Measurements from ENCODE around the gene CSRP3.

CSRP3 gene

DNA sequence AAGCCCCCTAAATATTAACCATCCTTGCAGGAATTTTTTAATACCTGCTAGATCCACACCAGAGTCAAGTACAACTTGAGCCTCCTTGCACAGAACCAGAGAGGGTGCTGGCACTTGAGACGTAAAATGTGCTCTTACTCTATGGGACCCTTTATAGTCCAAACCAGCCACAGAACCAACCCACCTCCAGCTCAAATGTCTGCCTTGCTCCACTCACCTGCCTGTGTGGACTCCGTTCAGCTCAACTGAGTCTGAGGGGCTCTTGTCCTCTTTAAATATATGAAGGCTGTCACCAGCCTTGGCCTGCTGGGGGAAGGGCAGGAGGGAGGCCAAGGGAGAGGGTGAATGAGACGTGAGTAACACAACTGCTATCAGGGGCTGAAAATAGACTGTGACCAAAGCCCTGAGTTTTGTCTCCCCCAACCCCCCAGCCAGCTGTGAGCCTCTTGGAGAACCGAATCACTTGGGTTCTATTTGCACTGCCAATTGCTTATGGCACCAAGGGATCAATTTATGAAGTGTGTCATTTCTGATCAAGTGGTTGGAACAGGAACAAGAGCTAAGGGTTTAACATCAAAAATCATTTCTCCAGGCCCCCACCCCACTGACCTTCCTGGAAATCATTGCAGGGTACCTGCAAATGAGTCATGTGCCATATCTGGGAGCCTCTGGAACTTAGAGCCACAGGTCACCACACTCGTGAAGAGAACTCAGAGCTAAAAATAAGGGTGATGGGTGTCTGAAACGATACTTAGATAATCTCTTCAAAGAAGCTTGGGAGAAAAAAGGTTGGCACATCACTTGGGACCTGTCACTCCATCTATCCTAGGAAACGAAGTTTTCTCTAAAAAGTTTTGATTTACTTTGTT lies at the start of gene CSRP3:
TSS of gene CSRP3 (minus strand) at position 247 of the 869 bp plus-strand sequence. CDS start 9,535 bp downstream, outside the sequence.
- DNase-seq, result no peak

DNA sequence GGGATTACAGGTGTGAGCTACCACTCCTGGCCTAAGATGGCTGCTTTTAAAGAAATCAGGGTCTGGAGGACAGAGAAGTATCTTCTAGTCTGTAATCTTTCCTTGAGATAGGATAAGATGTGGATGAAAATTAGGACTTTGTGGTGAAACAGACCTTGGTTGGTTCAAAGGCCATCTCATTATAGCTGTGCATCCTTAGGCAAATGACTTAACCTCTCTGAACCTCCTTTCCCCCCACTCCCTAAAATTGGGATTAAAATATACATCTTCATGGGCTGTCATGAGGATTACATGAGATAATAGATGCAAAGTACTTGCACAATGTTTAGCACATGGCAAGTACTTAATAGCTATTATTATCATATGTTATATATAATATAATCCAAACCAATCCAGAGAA lies 49.8 kb upstream of the CSRP3 start:
- DNase-seq, result no peak

DNA sequence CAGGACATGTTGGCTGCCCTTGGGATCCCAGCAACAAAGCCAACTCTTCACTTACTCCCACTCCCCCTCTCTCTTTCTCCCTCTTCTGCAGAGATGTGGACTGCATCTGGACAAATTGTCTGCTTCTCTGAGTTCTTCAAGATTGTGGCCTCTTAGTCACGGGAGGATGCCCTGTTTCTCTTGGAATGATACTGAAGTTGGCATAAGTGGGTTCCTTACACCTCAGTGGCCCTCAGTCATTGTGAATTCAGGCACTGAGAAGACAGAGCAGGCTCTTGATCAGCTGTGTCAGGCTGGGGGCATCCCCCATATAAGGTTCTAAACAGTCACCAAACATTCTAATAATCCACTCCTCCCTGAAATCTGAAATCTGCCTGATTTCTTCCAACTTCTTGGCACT lies 45.0 kb upstream of the CSRP3 start:
- no peak for DNase-seq

DNA sequence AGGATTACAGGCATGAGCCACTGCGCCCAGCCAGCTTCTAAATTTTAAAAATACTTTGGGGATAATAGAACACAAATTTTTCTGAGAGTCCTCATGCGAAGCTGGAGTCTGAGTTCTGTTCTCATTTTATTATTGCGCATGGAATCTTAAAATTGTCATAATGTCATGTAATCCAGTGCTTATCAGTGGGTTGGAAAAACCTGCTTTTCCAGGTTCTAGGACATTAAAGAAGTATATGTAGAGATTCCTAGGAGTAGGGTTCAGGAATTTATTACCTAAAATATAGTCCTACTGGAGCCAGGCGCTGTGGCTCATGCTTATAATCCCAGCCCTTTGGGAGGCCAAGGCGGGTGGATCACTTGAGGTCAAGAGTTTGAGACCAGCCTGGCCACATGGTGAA lies 43.6 kb upstream of the CSRP3 start:
- no peak for DNase-seq

DNA sequence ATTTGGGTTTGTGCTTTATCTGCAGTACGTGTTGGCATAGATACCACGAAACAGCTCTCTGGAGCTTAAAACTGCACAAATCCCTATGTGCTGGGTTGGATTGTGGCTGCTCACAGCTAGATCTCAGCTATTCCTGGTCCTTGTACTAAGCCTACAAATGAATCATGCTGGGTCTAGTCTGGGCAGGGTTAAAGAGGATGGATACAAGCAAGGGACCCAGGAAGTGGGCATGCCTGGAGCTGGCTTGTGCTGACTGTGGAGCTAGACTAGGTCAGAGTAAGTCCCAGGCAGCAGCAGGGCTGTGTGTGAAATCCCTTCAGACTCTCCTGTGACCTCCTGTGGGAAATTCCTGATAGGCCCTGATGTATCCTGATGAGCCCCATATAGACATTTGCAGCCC lies 42.8 kb upstream of the CSRP3 start:
- DNase-seq, result no peak

DNA sequence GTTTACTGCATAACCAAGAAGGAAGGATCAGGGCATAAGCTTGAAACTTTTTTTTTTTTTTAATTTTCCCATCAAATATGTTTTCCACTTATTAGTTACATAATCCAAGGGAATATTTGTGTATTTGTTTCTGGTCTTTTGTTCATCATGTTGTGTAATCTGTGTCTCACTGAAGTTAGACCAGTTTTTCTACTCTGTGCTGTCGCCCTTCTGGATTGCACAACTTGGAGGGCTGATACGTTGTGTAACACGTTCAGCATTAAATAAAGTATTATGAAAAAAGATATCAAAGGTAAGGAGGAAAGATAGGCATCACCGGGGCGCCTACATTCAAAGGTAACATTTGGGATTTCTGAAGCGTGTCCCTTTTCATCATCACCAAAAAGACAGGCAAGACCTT lies 42.3 kb upstream of the CSRP3 start:
- no peak for DNase-seq

DNA sequence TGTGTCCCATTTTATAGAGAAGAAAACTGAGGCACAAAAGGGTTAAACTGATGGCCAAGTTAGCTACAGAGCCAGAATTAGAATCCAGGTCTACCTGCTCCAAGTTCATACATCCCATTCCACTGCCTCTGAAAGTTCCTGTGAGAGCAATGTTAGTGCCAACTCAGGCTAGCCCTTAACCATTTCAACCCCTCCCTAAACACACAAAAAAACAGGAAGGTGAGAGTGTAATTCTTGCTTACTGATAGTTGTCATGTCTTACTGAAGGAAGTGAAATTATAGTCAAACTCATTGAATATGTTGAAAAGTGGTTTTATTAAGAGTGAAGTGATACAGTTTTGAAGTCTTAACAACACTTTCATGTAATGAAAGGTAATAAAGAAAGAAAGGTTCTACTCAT lies 41.8 kb upstream of the CSRP3 start:
- DNase-seq, result no peak

DNA sequence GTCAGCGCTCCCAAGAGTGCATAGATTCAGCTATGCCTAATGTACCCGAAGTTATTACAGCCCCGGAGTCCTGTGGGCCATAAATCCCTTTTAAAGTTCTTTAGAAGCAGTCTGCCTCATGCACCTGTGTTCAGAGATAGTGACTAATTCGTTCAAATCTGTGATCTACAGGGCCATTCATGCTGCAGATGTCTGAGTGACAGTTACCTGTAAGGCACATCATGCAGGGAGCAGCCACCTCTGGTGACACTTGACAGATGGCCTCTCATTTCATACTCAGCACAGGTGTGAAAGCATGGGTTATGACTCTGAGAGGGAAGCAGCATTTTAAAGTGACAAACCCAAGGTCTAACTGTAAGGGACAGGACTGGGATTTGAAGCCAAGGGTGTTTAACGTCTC lies 41.4 kb upstream of the CSRP3 start:
- no peak for DNase-seq

DNA sequence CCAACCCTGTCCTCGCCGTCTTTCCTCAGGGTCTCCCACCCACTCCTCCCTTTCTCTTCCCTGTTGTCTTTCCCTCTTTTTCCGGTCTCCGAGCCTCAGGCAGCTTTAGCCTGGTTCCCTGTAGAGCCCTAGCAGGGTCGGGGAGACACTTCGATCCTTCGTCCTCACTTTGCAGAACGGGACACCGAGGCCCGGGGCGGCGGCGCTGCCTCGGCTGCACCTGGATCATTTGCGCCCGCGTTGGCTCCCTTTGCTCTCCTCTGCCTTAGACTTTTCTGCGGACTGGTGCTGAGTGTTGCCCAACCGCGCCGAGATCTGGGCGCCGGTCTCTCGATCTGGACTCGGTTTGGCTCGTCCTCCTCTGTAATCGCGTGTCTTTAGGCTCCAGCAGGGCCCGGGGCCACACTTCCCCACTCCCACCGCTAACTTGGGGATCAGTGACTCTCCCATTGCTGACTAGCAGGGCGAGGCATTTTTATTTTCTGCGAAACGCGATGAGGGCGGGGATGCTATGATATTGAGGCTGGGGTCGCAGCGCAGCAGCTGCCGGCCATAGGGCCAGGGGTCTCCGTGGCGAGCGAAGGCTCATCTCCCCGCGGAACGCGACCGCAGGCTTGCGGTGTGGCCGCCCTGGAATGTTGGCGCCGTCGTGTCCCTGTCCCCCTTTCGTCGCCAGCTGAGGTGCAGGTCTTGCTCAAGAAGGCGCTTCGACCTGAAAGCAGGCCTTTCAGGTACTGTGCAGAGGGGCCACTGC lies 40.6 kb upstream of the CSRP3 start:
- no peak for DNase-seq

DNA sequence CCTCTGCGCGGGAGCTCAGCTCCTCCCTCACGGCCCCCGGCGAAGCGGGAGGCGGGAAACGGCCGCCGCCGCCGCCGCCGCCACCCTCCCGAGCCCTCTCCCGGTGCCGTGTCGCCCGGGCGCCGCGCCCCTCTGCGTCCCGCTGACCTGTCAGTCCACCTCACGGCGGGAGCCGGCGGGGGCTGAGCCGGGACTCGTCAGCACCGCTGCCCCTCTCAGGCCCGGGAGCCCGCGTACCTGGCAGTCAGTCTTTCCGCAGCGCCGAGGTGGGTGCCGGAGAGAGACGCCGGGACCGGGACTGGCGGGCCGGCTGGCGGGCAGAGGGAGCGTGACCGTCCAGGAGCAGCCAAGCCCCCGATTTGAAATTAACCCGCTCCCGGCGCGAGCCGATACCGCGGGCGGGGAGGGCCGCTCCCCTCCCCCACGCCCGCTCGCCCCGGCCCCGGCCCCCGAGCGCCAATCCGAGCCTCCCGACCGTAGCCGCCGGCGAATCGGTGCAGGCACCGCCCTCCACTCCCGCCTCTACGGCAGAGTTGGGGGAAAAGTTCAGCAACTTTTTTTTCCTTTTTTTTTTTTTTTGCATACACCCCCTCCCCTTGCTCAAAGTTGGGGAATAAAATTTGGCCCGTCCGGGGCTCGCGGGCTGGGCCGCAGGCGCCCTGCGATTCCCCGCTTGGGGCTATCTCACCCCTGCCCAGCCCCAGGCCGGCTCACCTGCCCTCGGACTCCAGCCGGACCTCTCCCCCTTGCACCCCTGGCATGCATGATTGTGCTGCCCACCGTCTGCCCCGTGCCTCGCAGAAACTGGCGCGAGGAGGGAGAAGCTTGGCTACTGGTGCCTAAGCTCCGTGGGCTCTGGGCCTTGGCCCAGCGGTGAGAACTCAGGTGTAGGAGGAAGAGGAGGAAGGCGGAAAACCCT lies 39.7 kb upstream of the CSRP3 start:
- DNase-seq, result no peak

DNA sequence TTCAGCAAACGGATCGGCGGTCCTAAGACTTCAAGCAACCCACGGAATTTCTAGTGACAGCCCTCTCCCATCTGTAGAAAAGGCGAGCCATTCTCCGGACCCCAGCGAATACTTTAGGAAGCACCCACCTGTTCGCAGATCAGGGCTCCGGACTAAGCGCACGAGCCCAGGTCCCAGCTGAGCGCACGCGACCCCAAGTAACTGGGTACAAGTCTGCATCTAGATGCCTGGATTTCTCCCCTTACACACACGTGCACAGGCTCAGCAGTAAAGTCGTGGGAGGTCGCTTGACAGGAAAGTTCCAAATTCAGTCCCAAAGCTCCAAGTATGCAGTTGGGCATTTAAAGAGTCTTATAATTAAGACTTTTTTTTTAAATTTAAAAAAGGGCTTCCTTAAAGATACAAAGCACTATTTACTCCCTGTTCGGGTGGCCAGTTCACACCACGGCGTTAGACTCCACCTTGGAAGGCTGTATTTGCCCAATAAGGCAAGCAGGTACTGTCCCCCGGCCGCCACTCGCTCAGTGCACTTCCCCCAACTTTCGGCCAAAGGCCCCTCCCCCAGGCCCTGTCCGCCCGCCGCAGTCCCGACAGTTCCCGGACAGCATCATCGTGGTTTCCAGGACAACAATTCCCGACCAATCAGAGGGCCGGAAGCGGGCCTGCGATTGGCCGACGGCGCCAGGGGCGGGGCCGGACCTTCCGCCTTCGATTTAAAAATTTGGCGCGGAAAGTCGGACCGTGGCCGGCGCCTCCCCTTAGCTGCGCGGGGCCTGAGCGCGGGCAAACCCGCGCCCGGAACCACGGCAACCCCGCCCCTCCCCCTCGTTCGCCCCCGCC lies 38.9 kb upstream of the CSRP3 start, which contains the start of gene E2F8:
TSS of gene E2F8 (minus strand) at position 526 of the 840 bp plus-strand sequence. CDS start 824 bp downstream, outside the sequence.
- DNase-seq, result peak; percentile 40 to 93 (median 80)

DNA sequence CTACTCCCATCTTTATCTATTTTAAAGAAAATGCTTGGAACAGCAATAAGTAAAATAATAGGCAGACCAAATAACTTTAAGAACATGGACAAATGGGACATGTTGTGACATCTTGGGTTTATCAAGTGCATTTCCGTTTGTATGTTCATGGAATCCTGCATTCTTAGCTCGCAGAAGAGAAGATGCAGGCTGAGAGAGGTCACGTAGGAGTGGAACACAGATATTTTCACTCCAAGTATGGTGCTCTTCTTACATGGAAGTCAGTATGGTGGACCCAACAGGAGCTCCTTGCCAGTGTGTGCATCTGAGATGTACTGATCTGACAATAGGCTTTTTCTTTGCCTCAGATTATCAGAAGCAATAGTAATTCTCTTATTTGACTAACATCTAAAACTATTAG lies 37.3 kb upstream of the CSRP3 start:
- DNase-seq, result no peak

DNA sequence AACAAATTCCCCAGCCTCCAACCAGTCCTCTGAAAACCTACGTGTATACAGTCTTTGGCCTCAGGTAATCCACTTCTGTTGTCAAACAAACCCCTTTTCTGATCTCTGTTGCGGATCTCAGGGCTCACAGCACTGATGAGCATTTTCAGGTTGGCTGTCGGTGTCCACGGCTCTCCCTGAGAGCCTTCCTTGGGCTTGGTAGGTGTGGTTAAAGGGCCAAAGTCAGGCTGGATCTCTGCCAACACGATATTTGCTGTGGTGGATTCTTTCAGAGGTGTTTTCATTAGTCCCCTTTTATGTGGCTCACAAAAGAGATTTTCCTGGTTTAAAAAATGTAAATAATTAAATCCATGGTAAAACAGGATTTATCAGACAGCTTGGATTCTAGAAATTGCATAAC lies 36.0 kb upstream of the CSRP3 start:
- no peak for DNase-seq

DNA sequence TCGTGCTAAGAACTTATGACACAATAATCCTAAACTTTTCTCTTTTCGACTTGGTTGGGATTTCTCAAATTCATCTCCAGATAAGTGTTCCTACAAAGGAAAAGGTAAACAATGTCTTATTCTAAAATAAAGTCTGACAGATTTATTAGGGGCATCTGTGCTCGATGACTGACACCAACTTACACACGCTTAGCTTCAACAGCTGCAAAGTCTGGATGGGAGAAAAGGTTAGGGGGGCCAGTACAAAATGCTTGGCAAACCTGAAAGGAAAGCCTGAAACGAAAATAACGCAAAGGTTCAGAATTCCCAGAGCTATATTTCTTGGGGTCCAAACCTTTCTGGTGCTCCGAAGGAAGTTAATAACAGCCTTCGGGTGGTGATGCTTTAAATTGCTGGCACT lies 35.6 kb upstream of the CSRP3 start:
- no peak for DNase-seq

DNA sequence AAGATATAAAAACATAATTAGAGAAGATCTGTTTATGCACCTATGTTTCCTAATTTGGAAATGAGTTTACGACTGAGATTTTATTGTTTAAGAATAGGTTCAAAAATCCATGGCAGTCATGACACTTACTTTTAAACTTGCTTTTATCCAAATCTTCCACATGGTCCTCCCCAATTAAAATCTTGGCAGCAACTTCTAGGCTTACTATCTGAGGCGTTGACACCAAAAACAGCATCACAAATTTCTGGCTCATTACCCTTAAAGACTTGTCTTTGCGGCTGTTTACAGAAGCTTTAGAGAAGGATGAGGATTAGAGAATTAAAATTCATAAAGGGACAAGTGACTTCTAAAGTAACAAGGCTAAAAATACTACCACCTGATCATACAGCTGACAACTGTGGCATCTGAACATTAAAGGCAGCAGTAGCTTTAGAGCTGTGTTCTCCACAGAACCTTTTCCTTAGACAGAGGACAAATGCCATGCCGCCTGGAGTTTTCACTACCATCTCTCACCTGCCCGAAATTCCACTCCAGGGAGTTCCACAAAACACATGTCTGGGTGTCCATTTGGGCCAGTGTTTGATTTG lies 32.5 kb upstream of the CSRP3 start:
- no peak for DNase-seq

DNA sequence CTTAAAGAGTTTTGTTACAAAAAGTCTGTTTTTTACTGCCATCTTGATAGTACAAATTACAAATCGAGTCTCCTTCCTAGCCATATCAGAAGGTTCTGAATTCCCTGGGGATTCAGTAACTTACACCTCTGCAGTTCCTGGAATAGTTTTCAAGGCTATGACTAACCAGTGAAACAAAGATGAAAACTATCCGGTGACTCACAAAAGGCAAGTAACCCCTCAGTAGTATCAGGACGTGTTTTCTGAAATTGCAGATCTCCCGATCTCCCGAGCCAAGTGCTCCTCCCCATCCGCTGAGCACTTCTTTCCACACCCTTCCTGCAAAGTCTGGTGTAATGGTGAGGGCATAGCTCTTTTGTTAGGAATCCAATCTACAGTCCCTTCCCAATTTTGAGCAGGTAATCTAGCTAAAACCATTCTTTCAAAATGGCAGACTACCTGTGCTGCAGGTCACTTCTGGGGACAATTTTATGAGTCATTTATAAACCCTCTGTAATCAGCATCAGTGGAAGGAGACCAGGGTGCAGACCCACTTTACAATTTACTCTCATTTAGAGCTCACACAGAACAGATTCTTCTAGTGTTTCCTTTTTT lies 31.2 kb upstream of the CSRP3 start:
- DNase-seq, result no peak

DNA sequence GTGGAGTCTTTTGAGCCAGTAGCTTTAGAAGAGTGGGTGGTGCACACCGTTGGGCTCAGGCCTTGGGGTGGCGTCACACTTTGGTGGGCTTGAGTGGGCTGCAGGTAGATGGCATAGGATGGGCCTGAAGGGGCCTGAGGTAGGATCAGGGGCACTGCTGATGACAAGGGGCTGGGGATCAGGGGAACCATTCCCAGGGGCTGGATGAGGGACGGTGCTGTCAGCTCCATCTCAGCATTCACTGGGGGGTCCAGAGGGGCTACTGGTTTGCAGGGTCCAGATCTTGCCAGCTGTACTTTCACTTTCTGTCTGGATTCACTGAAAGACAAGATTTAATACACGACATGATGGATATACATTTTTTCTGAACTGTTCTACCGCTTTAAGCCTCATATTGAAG lies 27.9 kb upstream of the CSRP3 start:
- no peak for DNase-seq

DNA sequence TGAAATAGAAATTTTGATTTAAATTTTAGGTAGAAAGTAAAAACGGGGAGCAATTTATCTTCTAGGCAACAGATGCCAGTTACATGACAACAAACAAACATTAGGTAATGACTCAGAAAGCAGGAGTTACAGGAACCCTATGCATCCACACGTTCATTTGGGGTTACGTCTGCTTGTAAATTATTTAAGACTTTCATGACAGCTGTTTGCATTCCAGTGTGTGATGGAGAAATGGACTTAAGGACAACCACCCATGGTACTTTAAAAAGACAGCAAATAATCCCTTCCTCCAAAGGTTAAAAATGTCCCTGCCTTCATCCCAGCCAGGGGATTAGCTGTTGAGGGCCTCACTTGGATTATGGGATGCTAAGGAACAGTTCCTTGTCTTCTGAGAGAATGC lies 27.2 kb upstream of the CSRP3 start:
- no peak for DNase-seq

DNA sequence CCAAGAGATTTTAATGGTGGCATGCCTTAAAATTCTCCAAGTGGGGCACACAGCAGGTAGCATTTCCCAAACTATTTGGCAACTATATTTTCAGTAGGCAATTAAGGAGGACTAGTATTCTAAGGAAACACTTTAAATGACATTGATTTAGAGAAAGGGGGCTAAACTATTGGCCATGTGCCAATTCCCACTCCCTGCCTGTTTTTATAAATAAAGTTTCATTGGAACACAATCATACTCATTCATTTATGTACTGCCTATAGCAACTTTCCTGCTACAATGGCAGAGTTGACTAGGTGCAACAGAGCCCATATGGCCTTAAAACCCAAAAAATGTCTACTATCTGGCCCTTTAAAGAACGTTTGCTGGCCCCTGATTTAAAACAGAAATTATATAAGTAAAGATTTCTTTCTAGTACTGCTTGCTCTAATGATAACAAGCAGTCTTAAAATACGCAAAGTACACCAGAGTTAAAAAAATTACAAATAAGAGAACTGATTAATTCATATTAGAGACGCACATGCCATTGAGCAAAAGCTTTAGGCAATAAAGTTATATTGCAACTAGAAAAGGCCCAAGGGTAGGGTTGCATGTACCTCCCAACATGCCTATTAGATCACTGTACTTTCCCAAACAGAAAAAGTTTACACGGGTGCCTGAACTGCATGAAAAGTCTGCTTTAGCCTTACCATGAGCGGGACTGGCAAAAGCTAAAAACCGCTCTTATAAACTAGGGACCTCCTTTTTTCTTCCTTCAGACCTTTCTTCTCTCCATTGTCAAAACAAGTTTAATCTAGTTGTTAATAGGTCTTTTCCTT lies 24.8 kb upstream of the CSRP3 start:
- no peak for DNase-seq

All from nucleus accumbens (tissue), 56 donors.